Transverse colon (tissue), 4 donors: Measurements from ENCODE around the gene CDH13.

Source experiments
- EP300 ChIP-seq: sonication (generic); formaldehyde crosslinking; IDR thresholded peaks from one replicate; pipeline ENCODE4 v1.6.1; 2017; ENCODE audit warnings: antibody characterized with exemption, low read depth
- POLR2A ChIP-seq: fragments of 450-650 bp; IDR thresholded peaks from one replicate; pipeline ENCODE4 v1.6.1; 2016; ENCODE audit warnings: antibody characterized with exemption, mild to moderate bottlenecking, moderate library complexity
- POLR2AphosphoS5 ChIP-seq, 3 donors: sonication (generic); formaldehyde crosslinking; IDR thresholded peaks; one replicate each; pipeline ENCODE4 v1.6.1; 2016; ENCODE audit warnings: antibody characterized with exemption in 3 of 3
- TF ChIP-seq, protein P1 (sequence below), 5 experiments: fragments of 200-600 bp in 3 of 5; fragments of 450-650 bp in 2 of 5; sonication (generic) in 3 of 5; IDR thresholded peaks; 1 replicate in 2 of 5; 2 replicates in 3 of 5; pipeline ENCODE4 v1.5.1; 2016 to 2017; ENCODE audit warnings: antibody characterized with exemption in 5 of 5, inconsistent platforms in 3 of 5, mild to moderate bottlenecking in 2 of 5, moderate library complexity in 1 of 5

DNA sequence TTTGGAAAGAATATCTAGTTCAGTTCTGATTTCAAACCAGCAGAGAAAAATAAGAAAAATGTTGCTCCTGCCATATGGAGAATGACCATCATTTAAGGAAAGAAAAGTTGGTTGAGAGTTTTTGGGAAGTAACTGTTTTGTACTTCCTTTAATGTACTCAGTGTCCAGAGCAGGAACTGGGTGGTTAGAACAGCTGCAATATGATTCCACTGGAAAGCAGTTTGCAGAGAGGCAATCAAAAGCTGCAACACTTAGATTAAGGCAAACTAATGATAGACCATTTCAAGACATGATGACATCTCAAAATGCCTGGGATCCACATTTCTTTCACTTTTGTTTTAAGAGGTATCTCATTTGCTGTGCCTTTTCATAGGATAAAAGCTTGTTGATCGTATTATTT lies 867.7 kb downstream of the CDH13 start:
- TF ChIP-seq EP300 (no peak), POLR2AphosphoS5 (IDR thresholded peaks at IDR 0.05) (no peak), POLR2A (no peak)
- TF ChIP-seq, protein P1, sequence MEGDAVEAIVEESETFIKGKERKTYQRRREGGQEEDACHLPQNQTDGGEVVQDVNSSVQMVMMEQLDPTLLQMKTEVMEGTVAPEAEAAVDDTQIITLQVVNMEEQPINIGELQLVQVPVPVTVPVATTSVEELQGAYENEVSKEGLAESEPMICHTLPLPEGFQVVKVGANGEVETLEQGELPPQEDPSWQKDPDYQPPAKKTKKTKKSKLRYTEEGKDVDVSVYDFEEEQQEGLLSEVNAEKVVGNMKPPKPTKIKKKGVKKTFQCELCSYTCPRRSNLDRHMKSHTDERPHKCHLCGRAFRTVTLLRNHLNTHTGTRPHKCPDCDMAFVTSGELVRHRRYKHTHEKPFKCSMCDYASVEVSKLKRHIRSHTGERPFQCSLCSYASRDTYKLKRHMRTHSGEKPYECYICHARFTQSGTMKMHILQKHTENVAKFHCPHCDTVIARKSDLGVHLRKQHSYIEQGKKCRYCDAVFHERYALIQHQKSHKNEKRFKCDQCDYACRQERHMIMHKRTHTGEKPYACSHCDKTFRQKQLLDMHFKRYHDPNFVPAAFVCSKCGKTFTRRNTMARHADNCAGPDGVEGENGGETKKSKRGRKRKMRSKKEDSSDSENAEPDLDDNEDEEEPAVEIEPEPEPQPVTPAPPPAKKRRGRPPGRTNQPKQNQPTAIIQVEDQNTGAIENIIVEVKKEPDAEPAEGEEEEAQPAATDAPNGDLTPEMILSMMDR (IDR thresholded peaks at IDR 0.05) = no peak
